ENCODE results near the gene SUGP1.

The SUGP1 gene

DNA sequence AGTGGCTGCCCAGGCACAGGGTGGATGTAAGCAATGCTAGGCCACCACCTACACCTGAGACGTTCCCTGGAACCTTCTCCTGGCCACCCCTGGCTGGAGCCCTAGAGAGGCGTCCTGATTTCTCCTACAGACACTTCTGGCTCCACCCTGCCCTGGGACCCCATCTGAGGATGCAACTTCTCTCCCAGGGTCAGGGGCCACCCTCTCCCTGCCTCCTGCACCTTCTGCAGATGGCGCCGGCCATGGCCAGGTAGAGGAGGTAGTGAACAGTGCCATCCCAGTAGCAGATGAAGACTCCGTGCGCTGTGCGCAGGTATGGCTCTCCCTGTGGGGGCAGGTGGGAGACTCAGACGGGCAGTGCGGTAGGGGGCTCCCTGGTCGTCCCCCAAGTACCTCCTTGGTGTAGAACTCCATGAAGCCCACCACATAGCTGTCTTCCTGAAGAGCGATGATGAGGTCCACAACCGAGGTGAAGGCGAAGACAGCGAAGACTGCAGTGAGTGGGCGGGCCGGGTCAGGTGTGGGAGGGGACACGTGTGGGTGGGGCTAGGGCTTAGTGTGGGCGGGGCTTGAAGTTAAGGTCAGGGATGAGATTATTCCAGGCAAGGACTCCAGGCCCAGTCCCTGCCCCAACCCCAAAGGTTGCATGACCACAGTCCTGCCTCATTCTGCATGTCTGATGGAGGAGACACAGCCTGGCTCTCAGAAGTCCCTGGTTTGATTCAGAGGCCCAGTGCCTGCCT lies 50.2 kb downstream of the SUGP1 start:
- H3K9me3 ChIP-seq (ENCODE audit: control insufficient read depth, insufficient read depth, low read length) = no peaks in the 10 kb centered on the region
- peaks cover 5% of the 10 kb centered on the region for H3K27me3 ChIP-seq (ENCODE audit: control insufficient read depth, insufficient read depth, low read length)
- no peak overlapping the region for H3K4me3 ChIP-seq (ENCODE audit: low read depth, low read length)
- H3K9ac ChIP-seq (ENCODE audit: low read depth, low read length) = no peak overlapping the region
- peaks cover 7% of the 10 kb centered on the region for H3K36me3 ChIP-seq (ENCODE audit: control insufficient read depth, insufficient read depth, low read length)
- peaks cover 2% of the 10 kb centered on the region for H3K4me1 ChIP-seq (ENCODE audit: control insufficient read depth, insufficient read depth, low read length)

DNA sequence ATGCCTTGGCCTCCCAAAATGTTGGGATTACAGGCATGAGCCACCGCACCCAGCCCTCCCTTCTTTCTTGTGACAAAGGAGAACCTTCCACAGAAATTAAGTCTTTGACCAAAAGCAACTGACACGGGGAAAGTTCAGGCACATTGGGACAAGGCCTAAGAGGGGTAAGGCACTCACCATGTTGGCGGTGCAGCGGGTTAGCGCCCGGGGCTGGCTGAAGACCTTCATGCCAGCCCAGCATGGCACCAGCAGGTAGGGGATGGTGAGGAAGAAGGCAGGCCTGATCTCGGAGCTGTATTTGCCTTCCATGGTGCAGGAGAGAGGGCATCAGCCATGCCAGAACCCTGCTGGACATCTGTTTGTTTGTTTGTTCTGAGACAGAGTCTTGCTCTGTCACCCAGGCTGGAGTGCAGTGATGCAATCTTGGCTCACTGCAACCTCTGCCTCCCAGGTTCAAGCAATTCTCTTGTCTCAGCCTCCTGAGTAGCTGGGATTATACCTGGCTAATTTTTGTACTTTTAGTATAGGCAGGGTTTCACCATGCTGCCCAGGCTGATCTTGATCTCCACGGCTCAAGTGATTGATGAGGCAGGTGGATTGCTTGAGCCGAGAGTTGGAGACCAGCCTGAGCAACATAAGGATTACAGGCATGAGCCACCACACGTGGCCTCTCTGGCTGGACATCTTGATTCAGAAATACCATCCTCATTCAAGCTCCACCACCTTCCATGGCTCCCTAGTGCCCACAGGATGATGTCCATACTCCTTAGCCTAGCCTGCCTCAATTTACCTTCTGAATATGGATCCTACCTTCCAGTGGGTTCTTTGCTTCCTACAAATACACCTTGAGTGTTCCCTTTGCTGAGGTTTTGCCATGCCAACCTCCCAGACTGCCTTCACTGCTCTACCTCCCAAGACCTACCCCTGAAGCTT lies 51.6 kb downstream of the SUGP1 start:
- Histone ChIP-seq H3K9me3 (ENCODE audit: control insufficient read depth, insufficient read depth, low read length) (no peaks in the 10 kb centered on the region), H3K36me3 (ENCODE audit: control insufficient read depth, insufficient read depth, low read length) (peaks cover 2% of the 10 kb centered on the region)

DNA sequence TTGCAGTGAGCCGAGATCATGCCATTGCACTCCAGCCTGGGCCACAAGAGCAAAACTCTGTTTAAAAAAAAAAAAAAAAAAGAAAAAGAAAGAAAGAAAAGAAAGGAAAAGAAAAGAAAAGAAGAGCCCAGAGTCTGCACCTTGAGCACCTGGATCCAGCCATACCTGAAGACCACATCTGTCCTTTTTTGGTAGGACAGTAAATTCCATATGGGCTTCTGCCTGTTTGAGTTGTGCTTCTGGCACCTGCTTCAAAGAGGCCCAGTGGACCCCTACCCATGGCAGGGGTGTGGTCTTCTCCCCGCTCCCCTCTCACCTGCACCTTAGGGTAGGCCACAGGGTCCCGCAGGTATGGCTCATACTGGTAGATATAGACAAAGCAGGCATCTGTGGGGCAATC lies 53.0 kb downstream of the SUGP1 start:
- H3K36me3 ChIP-seq (ENCODE audit: control insufficient read depth, insufficient read depth, low read length) = peaks cover 2% of the 10 kb centered on the region
- H3K27me3 ChIP-seq (ENCODE audit: control insufficient read depth, insufficient read depth, low read length) = peaks cover 22% of the 10 kb centered on the region
- H3K9ac ChIP-seq (ENCODE audit: low read depth, low read length) = no peak overlapping the region
- H3K9me3 ChIP-seq (ENCODE audit: control insufficient read depth, insufficient read depth, low read length) = no peaks in the 10 kb centered on the region
- H3K4me1 ChIP-seq (ENCODE audit: control insufficient read depth, insufficient read depth, low read length) = peaks cover 1% of the 10 kb centered on the region
- H3K4me3 ChIP-seq (ENCODE audit: low read depth, low read length) = no peak overlapping the region

More for the DNA sequence above, 51.6 kb downstream of the SUGP1 start:
- Histone ChIP-seq H3K27me3 (ENCODE audit: control insufficient read depth, insufficient read depth, low read length) (peaks cover 12% of the 10 kb centered on the region), H3K4me1 (ENCODE audit: control insufficient read depth, insufficient read depth, low read length) (peaks cover 2% of the 10 kb centered on the region), H3K9ac (ENCODE audit: low read depth, low read length) (no peak overlapping the region), H3K4me3 (ENCODE audit: low read depth, low read length) (no peak overlapping the region)

GRCh38 chr19:19263886-19264487 lies 56.3 kb downstream of the SUGP1 start:
- peaks cover 2% of the 10 kb centered on the region for H3K4me1 ChIP-seq (ENCODE audit: control insufficient read depth, insufficient read depth, low read length)

GRCh38 chr19:19262190-19263057 lies 57.9 kb downstream of the SUGP1 start:
- peak overlapping the region; percentile 66 for H3K4me3 ChIP-seq (ENCODE audit: low read depth, low read length)
- H3K36me3 ChIP-seq (ENCODE audit: control insufficient read depth, insufficient read depth, low read length) = peaks cover 6% of the 10 kb centered on the region
- H3K27me3 ChIP-seq (ENCODE audit: control insufficient read depth, insufficient read depth, low read length) = peaks cover 30% of the 10 kb centered on the region
- peaks cover 2% of the 10 kb centered on the region for H3K4me1 ChIP-seq (ENCODE audit: control insufficient read depth, insufficient read depth, low read length)
- no peaks in the 10 kb centered on the region for H3K9me3 ChIP-seq (ENCODE audit: control insufficient read depth, insufficient read depth, low read length)
- no peak overlapping the region for H3K9ac ChIP-seq (ENCODE audit: low read depth, low read length)

More at GRCh38 chr19:19263886-19264487, 56.3 kb downstream of the SUGP1 start:
- Histone ChIP-seq H3K36me3 (ENCODE audit: control insufficient read depth, insufficient read depth, low read length) (peaks cover 2% of the 10 kb centered on the region), H3K27me3 (ENCODE audit: control insufficient read depth, insufficient read depth, low read length) (peaks cover 30% of the 10 kb centered on the region), H3K9ac (ENCODE audit: low read depth, low read length) (no peak overlapping the region), H3K4me3 (ENCODE audit: low read depth, low read length) (no peak overlapping the region), H3K9me3 (ENCODE audit: control insufficient read depth, insufficient read depth, low read length) (no peaks in the 10 kb centered on the region)

GRCh38 chr19:19261350-19262189 lies 58.7 kb downstream of the SUGP1 start:
- Histone ChIP-seq H3K4me1 (ENCODE audit: control insufficient read depth, insufficient read depth, low read length) (peaks cover 2% of the 10 kb centered on the region), H3K9ac (ENCODE audit: low read depth, low read length) (no peak overlapping the region), H3K4me3 (ENCODE audit: low read depth, low read length) (peak overlapping the region; percentile 66), H3K27me3 (ENCODE audit: control insufficient read depth, insufficient read depth, low read length) (peaks cover 30% of the 10 kb centered on the region), H3K36me3 (ENCODE audit: control insufficient read depth, insufficient read depth, low read length) (peaks cover 8% of the 10 kb centered on the region), H3K9me3 (ENCODE audit: control insufficient read depth, insufficient read depth, low read length) (no peaks in the 10 kb centered on the region)

DNA sequence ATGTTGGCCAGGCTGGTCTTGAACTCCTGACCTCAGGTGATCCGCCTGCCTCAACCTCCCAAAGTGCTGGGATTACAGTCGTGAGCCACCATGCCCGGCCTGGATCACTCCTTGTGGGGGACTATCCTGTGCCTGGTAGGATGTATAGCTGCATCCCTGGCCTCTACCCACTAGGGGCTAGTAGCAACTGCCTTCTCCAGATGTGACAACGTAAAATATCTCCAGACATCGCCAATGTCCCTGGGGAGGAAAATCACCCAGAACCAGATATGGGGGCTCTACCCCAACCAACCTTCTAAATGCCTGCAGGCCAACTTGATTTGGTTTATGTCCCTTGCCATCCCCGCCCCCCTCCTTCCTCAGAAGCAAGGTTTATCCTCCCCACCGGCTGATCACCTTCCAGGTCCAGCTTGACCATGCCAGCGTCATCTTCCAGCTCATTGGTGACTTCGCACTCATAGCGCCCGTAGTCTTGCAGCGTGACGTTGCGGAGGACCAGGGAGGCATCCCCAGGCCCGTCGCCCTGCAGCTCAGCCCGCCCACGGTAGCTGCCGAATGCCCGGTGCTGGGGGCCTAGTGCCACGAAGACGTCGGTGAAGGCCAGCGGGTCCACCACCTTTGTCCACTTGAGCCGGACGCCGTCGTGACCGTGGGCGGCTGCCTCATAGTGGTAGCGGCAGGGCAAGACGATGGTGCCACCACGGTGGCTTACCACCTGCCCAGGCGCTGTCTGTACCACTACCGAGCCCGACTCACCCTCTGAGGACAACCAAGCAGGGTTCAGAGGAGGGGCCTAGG lies 59.7 kb downstream of the SUGP1 start:
- Histone ChIP-seq H3K27me3 (ENCODE audit: control insufficient read depth, insufficient read depth, low read length) (peaks cover 30% of the 10 kb centered on the region), H3K36me3 (ENCODE audit: control insufficient read depth, insufficient read depth, low read length) (peaks cover 8% of the 10 kb centered on the region), H3K9ac (ENCODE audit: low read depth, low read length) (no peak overlapping the region), H3K9me3 (ENCODE audit: control insufficient read depth, insufficient read depth, low read length) (no peaks in the 10 kb centered on the region), H3K4me1 (ENCODE audit: control insufficient read depth, insufficient read depth, low read length) (peaks cover 2% of the 10 kb centered on the region), H3K4me3 (ENCODE audit: low read depth, low read length) (peak overlapping the region; percentile 66)

DNA sequence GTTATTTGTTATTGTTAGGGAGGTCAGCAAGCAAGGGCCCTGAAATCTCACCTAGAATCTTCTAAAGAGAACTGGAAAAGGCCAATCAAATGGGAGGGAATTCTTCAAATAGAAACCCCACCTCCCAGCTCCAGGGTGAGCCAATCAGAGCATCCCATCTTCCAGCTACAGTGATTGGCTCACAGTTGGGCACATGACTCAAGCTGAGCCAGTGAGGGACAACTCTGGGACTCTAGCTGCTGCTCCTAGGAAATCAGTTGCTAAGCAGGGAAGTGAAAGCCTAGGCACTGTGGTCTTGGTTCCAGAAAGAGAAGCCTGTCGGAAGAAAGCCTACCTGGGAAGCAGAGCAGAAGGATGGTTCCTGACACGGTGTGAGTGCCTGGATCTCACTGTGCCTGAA lies 60.6 kb downstream of the SUGP1 start:
- H3K9ac ChIP-seq (ENCODE audit: low read depth, low read length) = no peak overlapping the region
- peaks cover 6% of the 10 kb centered on the region for H3K36me3 ChIP-seq (ENCODE audit: control insufficient read depth, insufficient read depth, low read length)
- no peaks in the 10 kb centered on the region for H3K9me3 ChIP-seq (ENCODE audit: control insufficient read depth, insufficient read depth, low read length)
- no peak overlapping the region for H3K4me3 ChIP-seq (ENCODE audit: low read depth, low read length)
- peaks cover 2% of the 10 kb centered on the region for H3K4me1 ChIP-seq (ENCODE audit: control insufficient read depth, insufficient read depth, low read length)
- H3K27me3 ChIP-seq (ENCODE audit: control insufficient read depth, insufficient read depth, low read length) = peaks cover 30% of the 10 kb centered on the region

- Histone ChIP-seq H3K9ac (ENCODE audit: low read depth, low read length) (no peak overlapping the region), H3K36me3 (ENCODE audit: control insufficient read depth, insufficient read depth, low read length) (peaks cover 6% of the 10 kb centered on the region), H3K27me3 (ENCODE audit: control insufficient read depth, insufficient read depth, low read length) (peaks cover 24% of the 10 kb centered on the region), H3K4me3 (ENCODE audit: low read depth, low read length) (no peak overlapping the region), H3K4me1 (ENCODE audit: control insufficient read depth, insufficient read depth, low read length) (peaks cover 2% of the 10 kb centered on the region), H3K9me3 (ENCODE audit: control insufficient read depth, insufficient read depth, low read length) (no peaks in the 10 kb centered on the region)
These were observed 61.5 kb downstream of the SUGP1 start for GRCh38 chr19:19258589-19259338.

All from iPS-15b (cell line).